A673 (cell line): ENCODE measurements around the gene MIDN. TPM values are rescaled to one million over a fixed set of nuclear protein-coding genes. Genes with fewer than 3 reads are reported as not detected.
A peak's percentile ranks its signal among the peaks of the same experiment; 100 is the strongest.
"Not testable (repeated sequence)": the region's sequence is repeated elsewhere in the genome, so short reads cannot be mapped to it uniquely, and the experiment has no call there.

Experiments
- Bru-seq: library from RNA; stranded (reverse); fragments of 400-500 nt; gene quantifications from one replicate; lab custom pipeline; 2021; lab: Mats Ljungman, UMichigan
- BruChase-seq, 2 experiments: library from RNA; stranded (reverse); fragments of 400-500 nt; gene quantifications; one replicate each; lab custom pipeline; 2021; lab: Mats Ljungman, UMichigan
- BruUV-seq: library from RNA; stranded (reverse); fragments of 400-500 nt; replicated peaks from 2 replicates; lab custom pipeline; 2021; lab: Mats Ljungman, UMichigan
- CTCF ChIA-PET: fragments of 300-600 bp; sonication (Branson Sonifier 250); formaldehyde crosslinking; loops from one replicate; lab custom pipeline; 2022; ENCODE audit warnings: antibody characterized with exemption; lab: Charles Lee
- POLR2A ChIA-PET: fragments of 300-600 bp; sonication (Branson Sonifier 250); formaldehyde crosslinking; loops from one replicate; lab custom pipeline; 2022; ENCODE audit warnings: antibody characterized with exemption; ENCODE audit not compliant: low non-redundant PET; lab: Charles Lee
- DNase-seq: peaks from one replicate; pipeline ENCODE4 v3.0.0-alpha.2; 2015; ENCODE audit warnings: low spot score
- H3K27ac ChIP-seq: fragments of 200-600 bp; sonication (generic); 2 replicates; pipeline ENCODE4 v1.5.1; 2016; ENCODE audit warnings: mixed run types, low read depth, mild to moderate bottlenecking, mixed read lengths, antibody characterized with exemption, low read length; ENCODE audit not compliant: poor library complexity, severe bottlenecking
- H3K27me3 ChIP-seq: fragments of 200-600 bp; sonication (generic); replicated peaks from 2 replicates; pipeline ENCODE4 v1.6.1; 2017; ENCODE audit warnings: mixed run types, low read depth, mild to moderate bottlenecking, mixed read lengths, antibody characterized with exemption, low read length; ENCODE audit not compliant: insufficient read depth, poor library complexity
- H3K36me3 ChIP-seq: fragments of 200-600 bp; sonication (generic); 2 replicates; pipeline ENCODE4 v1.6.1; 2016; ENCODE audit warnings: mixed run types, mild to moderate bottlenecking, mixed read lengths, antibody characterized with exemption, low read length; ENCODE audit not compliant: insufficient read depth, poor library complexity, severe bottlenecking
- H3K4me1 ChIP-seq: fragments of 200-600 bp; sonication (generic); 2 replicates; pipeline ENCODE4 v1.6.1; 2017; ENCODE audit warnings: mixed run types, mild to moderate bottlenecking, mixed read lengths, antibody characterized with exemption, low read length; ENCODE audit not compliant: insufficient read depth, poor library complexity, severe bottlenecking
- H3K4me3 ChIP-seq: fragments of 200-600 bp; sonication (generic); 2 replicates; pipeline ENCODE4 v1.5.1; 2016; ENCODE audit warnings: low read depth, mixed run types, mild to moderate bottlenecking, mixed read lengths, low read length; ENCODE audit not compliant: poor library complexity, severe bottlenecking
- H3K9me3 ChIP-seq: fragments of 200-600 bp; sonication (generic); 2 replicates; pipeline ENCODE4 v1.6.1; 2016; ENCODE audit warnings: mixed run types, low read depth, mild to moderate bottlenecking, mixed read lengths, antibody characterized with exemption, low read length; ENCODE audit not compliant: poor library complexity, severe bottlenecking
- CTCF ChIP-seq: fragments of 300-800, 200-600 bp; sonication (generic); conservative IDR thresholded peaks from 2 replicates; pipeline ENCODE4 v1.5.1; 2017; ENCODE audit warnings: low read depth, mild to moderate bottlenecking, antibody characterized with exemption, low read length, moderate library complexity, mixed read lengths
- EZH2 ChIP-seq: fragments of 200-600 bp; sonication (generic); IDR thresholded peaks from 2 replicates; pipeline ENCODE4 v1.6.1; 2017; ENCODE audit warnings: borderline replicate concordance, low read depth, mild to moderate bottlenecking, mixed read lengths, antibody characterized with exemption, low read length; ENCODE audit not compliant: poor library complexity, severe bottlenecking
- intact Hi-C: fragments of 100-400 bp; cut with micrococcal nuclease; formaldehyde crosslinking; loops from one replicate; pipeline ENCODE4 v1.10.0; 2022; ENCODE audit not compliant: unreplicated experiment
- long read RNA-seq: library from polyadenylated mRNA; stranded (forward); transcript quantifications from one replicate; pipeline ENCODE4 v2.0.0, GENCODE V29; 2022
- total RNA-seq: library from RNA; stranded (reverse); gene quantifications from 2 replicates; pipeline ENCODE4 v1.2.3, GENCODE V29; 2021

MIDN gene
- 156 and 169 TPM in 2 replicates for total RNA-seq
- percentile 84 among the genes with signal in this experiment for Bru-seq, nascent RNA
- percentile 97 among the genes with signal in this experiment for BruChase-seq, experiment 1, labeled RNA remaining after a 2-hour chase
- percentile 91 among the genes with signal in this experiment for BruChase-seq, experiment 2, labeled RNA remaining after a 6-hour chase
- long read RNA-seq, partial matches to known transcripts = 12 of 15 reads
- long read RNA-seq, other reads (novel, unspliced or antisense) = 1 of 15 reads

GRCh38 chr19:1248139-1248785 lies at the start of gene MIDN:
Gene MIDN, plus strand, starts transcription at chr19:1248583. Its CDS starts 1,714 bp downstream, at chr19:1250297.
- intact Hi-C loops = loop anchor here (2.0 to 10.0 kb wide), 3 partner anchors 19 to 383 kb away; partner anchors contain the start of genes CNN2, RNU6-2 and TMEM259
- Histone ChIP-seq H3K9me3 (no peaks in the 10 kb centered on the region), H3K4me1 (peaks cover 25% of the 10 kb centered on the region), H3K27me3 (no peaks in the 10 kb centered on the region), H3K27ac (peak within 1 kb of the TSS; percentile 99), H3K4me3 (peak within 1 kb of the TSS; percentile 96), H3K36me3 (peaks cover 22% of the 10 kb centered on the region)
- ChIA-PET CTCF (interaction anchor here (1.0 kb wide), 1 partner anchor 18 kb away, joined by 3 read pairs; no protein-coding TSS in a partner anchor), POLR2A (interaction anchor here (1.0 kb wide), 1 partner anchor 21 kb away, joined by 4 read pairs; the partner anchor contains the start of gene CIRBP)
- no peak for TF ChIP-seq EZH2
- peak; percentile 57 for TF ChIP-seq CTCF
- peak; percentile 80 for DNase-seq
- no TSS peak for BruUV-seq

GRCh38 chr19:1199531-1199930 lies 48.9 kb upstream of the MIDN start:
- intact Hi-C loops = no loop called here
- no peaks in the 10 kb centered on the region for H3K9me3 ChIP-seq
- BruUV-seq = no TSS peak
- ChIA-PET POLR2A (no interaction called here), CTCF (no interaction called here)
- H3K27ac ChIP-seq = no peak overlapping the region
- H3K4me3 ChIP-seq = no peak overlapping the region
- peaks cover 8% of the 10 kb centered on the region for H3K4me1 ChIP-seq
- no peaks in the 10 kb centered on the region for H3K27me3 ChIP-seq
- no peaks in the 10 kb centered on the region for H3K36me3 ChIP-seq
- no peak for DNase-seq
- TF ChIP-seq EZH2 (no peak), CTCF (no peak)

GRCh38 chr19:1200614-1201013 lies 47.8 kb upstream of the MIDN start:
- H3K4me1 ChIP-seq = peaks cover 13% of the 10 kb centered on the region
- CTCF ChIA-PET, H3K27ac ChIP-seq, H3K36me3 ChIP-seq, intact Hi-C loops, DNase-seq, POLR2A ChIA-PET, BruUV-seq, H3K9me3 ChIP-seq, H3K4me3 ChIP-seq, H3K27me3 ChIP-seq: not testable (repeated sequence)
